HepG2 (cell line): ENCODE data around the gene ZER1. TPM values are rescaled to one million over a fixed set of nuclear protein-coding genes. Genes with fewer than 3 reads are reported as not detected.
A peak's percentile ranks its signal among the peaks of the same experiment; 100 is the strongest.

ENCODE experiments used
- CENPT ChIP-seq: sonication (generic); formaldehyde crosslinking; IDR thresholded peaks from 2 replicates; pipeline ENCODE4 v1.8.0; 2022; ENCODE audit warnings: low read depth, mild to moderate bottlenecking, moderate library complexity, missing genetic modification reagents
- ERF ChIP-seq: IDR thresholded peaks from 2 replicates; pipeline ENCODE4 v1.6.1; 2018; ENCODE audit warnings: missing biosample characterization, missing genetic modification reagents
- FOXA3 ChIP-seq: IDR thresholded peaks from 2 replicates; pipeline ENCODE4 v1.6.1; 2016; ENCODE audit warnings: missing genetic modification reagents, missing compliant biosample characterization
- GATAD1 ChIP-seq: IDR thresholded peaks from 2 replicates; pipeline ENCODE4 v1.6.1; 2016; ENCODE audit warnings: missing genetic modification reagents, missing compliant biosample characterization
- KDM3A ChIP-seq: IDR thresholded peaks from 2 replicates; pipeline ENCODE4 v1.6.1; 2018; ENCODE audit warnings: low read depth, missing compliant biosample characterization
- MIER3 ChIP-seq: IDR thresholded peaks from 2 replicates; pipeline ENCODE4 v1.6.1; 2016; ENCODE audit warnings: missing compliant biosample characterization, borderline replicate concordance
- MZF1 ChIP-seq: sonication (generic); formaldehyde crosslinking; IDR thresholded peaks from 2 replicates; pipeline ENCODE4 v1.8.1; 2023; ENCODE audit warnings: mild to moderate bottlenecking, missing genetic modification reagents, borderline replicate concordance
- PHF8 ChIP-seq: sonication (generic); formaldehyde crosslinking; IDR thresholded peaks from 2 replicates; pipeline ENCODE4 v1.5.0; 2020; ENCODE audit warnings: missing genetic modification reagents
- RELA ChIP-seq: sonication (generic); formaldehyde crosslinking; IDR thresholded peaks from 2 replicates; pipeline ENCODE4 v1.4.0; 2020; ENCODE audit warnings: missing genetic modification reagents
- SKI ChIP-seq: fragments of 450-650 bp; IDR thresholded peaks from one replicate; pipeline ENCODE4 v1.6.1; 2018; ENCODE audit warnings: mild to moderate bottlenecking; ENCODE audit not compliant: partially characterized antibody
- SOX6 ChIP-seq, 2 experiments: fragments of 450-650 bp in 1 of 2; sonication (generic) in 1 of 2; formaldehyde crosslinking in 1 of 2; IDR thresholded peaks; 2 replicates each; pipeline versions ENCODE4 v1.4.0 to v1.6.1; 2017 to 2020; ENCODE audit warnings: antibody characterized with exemption in 1 of 2, mild to moderate bottlenecking in 1 of 2, missing genetic modification reagents in 1 of 2
- TFDP2 ChIP-seq: sonication (generic); formaldehyde crosslinking; IDR thresholded peaks from 2 replicates; pipeline ENCODE4 v1.4.0; 2020; ENCODE audit warnings: missing genetic modification reagents
- THAP11 ChIP-seq: IDR thresholded peaks from 2 replicates; pipeline ENCODE4 v1.6.1; 2016; ENCODE audit warnings: missing biosample characterization, missing genetic modification reagents
- ZNF253 ChIP-seq: sonication (generic); formaldehyde crosslinking; IDR thresholded peaks from 2 replicates; pipeline ENCODE4 v1.8.0; 2022; ENCODE audit warnings: mild to moderate bottlenecking, missing genetic modification reagents, borderline replicate concordance
- ZNF263 ChIP-seq: sonication (generic); formaldehyde crosslinking; IDR thresholded peaks from 2 replicates; pipeline ENCODE4 v1.4.0; 2020; ENCODE audit warnings: missing genetic modification reagents
- ZNF274 ChIP-seq: sonication (generic); formaldehyde crosslinking; IDR thresholded peaks from 2 replicates; pipeline ENCODE4 v1.5.1; 2020; ENCODE audit warnings: mild to moderate bottlenecking, missing genetic modification reagents
- ZNF44 ChIP-seq: sonication (generic); formaldehyde crosslinking; IDR thresholded peaks from 2 replicates; pipeline ENCODE4 v1.5.1; 2020; ENCODE audit warnings: mild to moderate bottlenecking, missing genetic modification reagents
- ZNF501 ChIP-seq: sonication (generic); formaldehyde crosslinking; IDR thresholded peaks from 2 replicates; pipeline ENCODE4 v1.5.1; 2020; ENCODE audit warnings: mild to moderate bottlenecking, moderate library complexity, missing genetic modification reagents
- polyA plus RNA-seq, 8 experiments: library from polyadenylated mRNA; depleted of rRNA in 3 of 8; stranded (reverse) in 7 of 8; unstranded in 1 of 8; fragments of >200 nt; fragmentation: Illumina TruSeq in 4 of 8; extraction: Trizol in 4 of 8; gene quantifications; 2 replicates each; pipeline versions ENCODE4 v1.2.1 to v1.2.3, GENCODE V29; 2011 to 2016; ENCODE audit warnings: low read depth in 4 of 8, missing spikeins in 1 of 8, mixed read lengths in 1 of 8; ENCODE audit not compliant: insufficient read depth in 1 of 8
- total RNA-seq, 5 experiments: library from RNA; depleted of rRNA; stranded (reverse); fragments of >200 nt; fragmentation: Illumina TruSeq; extraction: Trizol; gene quantifications; 2 replicates each; pipeline ENCODE4 v1.2.3, GENCODE V29; 2016; ENCODE audit warnings: low read depth in 1 of 5
- TF ChIP-seq, protein P1 (sequence below), 2 experiments: fragments of 450-650 bp in 1 of 2; sonication (generic) in 1 of 2; formaldehyde crosslinking in 1 of 2; IDR thresholded peaks; 2 replicates each; pipeline versions ENCODE4 v1.6.1 to v1.8.0; 2016 to 2022; ENCODE audit warnings: antibody characterized with exemption in 1 of 2, mild to moderate bottlenecking in 1 of 2, missing genetic modification reagents in 1 of 2

Gene ZER1
- total and polyA plus RNA-seq, 2 of the 13 experiments (the other 11 are each of a cell fraction or from before 2014, with no cell fraction given): 7.7 to 40.0 TPM

DNA sequence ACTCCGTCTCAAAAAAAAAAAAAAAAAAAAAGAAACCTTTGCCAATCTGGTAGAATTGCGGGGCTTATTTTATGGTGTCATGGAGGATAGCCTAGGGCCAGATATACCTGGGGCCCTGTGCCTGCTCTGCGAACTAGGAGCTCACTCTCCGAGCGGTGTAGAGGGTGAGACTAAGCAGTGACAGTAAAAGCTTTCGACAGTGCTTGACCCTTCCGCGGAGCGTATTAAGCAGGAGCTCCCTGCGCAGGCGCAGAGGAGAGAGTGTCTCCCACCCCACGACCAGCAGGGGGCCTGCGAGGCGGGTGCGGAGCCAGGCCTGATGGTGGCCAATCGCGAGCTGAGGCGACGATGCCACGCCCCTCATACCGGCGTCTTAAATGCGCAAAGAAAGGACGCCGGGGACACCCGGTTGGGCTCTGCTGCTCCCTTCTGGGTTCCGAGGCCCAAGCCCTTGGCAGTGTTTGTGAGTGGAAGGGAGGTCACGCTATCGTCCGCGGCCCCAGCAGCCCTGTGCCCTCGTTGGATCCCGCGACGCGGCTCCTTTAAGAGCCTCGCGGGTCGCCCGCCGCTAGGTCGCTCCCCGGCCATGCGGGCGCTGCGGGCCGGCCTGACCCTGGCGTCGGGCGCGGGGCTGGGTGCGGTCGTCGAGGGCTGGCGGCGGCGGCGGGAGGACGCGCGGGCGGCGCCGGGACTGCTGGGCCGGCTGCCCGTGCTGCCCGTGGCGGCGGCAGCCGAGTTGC is 46.5 kb upstream of the ZER1 start, which contains the start of gene ENDOG (continued):
- TF ChIP-seq PHF8 (CRISPR knock-in tag) (peak; percentile 85), SOX6 (IDR thresholded peaks at IDR 0.05) (no peak), SOX6 (CRISPR knock-in tag; IDR thresholded peaks at IDR 0.05) (0 out of 2 replicates have a peak, but pooled peaks have one; percentile 25), RELA (CRISPR knock-in tag) (0 out of 2 replicates have a peak, but pooled peaks have one; percentile 39), ZNF501 (CRISPR knock-in tag) (peak; percentile 45; the same call in 1 of the 2 replicates), ERF (CRISPR knock-in tag) (peak; percentile 64), MIER3 (CRISPR knock-in tag) (peak; percentile 79; the same call in 1 of the 2 replicates), ZNF253 (CRISPR knock-in tag) (peak; percentile 60; the same call in 1 of the 2 replicates), THAP11 (peak; percentile 75), ZNF44 (CRISPR knock-in tag) (0 out of 2 replicates have a peak, but pooled peaks have one; percentile 38), CENPT (CRISPR knock-in tag) (no peak), TFDP2 (peak; percentile 75), ZNF274 (CRISPR knock-in tag) (0 out of 2 replicates have a peak, but pooled peaks have one; percentile 26), ZNF263 (CRISPR knock-in tag) (no peak), SKI (peak; percentile 17), KDM3A (CRISPR knock-in tag) (peak; percentile 77; the same call in 1 of the 2 replicates), GATAD1 (peak; percentile 59), FOXA3 (CRISPR knock-in tag) (peak; percentile 54; the same call in 1 of the 2 replicates), MZF1 (CRISPR knock-in tag) (peak; percentile 37; the same call in 1 of the 2 replicates)
- TF ChIP-seq, protein P1, sequence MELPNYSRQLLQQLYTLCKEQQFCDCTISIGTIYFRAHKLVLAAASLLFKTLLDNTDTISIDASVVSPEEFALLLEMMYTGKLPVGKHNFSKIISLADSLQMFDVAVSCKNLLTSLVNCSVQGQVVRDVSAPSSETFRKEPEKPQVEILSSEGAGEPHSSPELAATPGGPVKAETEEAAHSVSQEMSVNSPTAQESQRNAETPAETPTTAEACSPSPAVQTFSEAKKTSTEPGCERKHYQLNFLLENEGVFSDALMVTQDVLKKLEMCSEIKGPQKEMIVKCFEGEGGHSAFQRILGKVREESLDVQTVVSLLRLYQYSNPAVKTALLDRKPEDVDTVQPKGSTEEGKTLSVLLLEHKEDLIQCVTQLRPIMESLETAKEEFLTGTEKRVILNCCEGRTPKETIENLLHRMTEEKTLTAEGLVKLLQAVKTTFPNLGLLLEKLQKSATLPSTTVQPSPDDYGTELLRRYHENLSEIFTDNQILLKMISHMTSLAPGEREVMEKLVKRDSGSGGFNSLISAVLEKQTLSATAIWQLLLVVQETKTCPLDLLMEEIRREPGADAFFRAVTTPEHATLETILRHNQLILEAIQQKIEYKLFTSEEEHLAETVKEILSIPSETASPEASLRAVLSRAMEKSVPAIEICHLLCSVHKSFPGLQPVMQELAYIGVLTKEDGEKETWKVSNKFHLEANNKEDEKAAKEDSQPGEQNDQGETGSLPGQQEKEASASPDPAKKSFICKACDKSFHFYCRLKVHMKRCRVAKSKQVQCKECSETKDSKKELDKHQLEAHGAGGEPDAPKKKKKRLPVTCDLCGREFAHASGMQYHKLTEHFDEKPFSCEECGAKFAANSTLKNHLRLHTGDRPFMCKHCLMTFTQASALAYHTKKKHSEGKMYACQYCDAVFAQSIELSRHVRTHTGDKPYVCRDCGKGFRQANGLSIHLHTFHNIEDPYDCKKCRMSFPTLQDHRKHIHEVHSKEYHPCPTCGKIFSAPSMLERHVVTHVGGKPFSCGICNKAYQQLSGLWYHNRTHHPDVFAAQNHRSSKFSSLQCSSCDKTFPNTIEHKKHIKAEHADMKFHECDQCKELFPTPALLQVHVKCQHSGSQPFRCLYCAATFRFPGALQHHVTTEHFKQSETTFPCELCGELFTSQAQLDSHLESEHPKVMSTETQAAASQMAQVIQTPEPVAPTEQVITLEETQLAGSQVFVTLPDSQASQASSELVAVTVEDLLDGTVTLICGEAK (IDR thresholded peaks at IDR 0.05): no peak
- TF ChIP-seq, protein P1 (CRISPR knock-in tag; IDR thresholded peaks at IDR 0.05): 0 out of 2 replicates have a peak, but pooled peaks have one; percentile 14
